GM10847 (cell line): ENCODE measurements around the gene FBLIM1.

Experiments used
- POLR2A ChIP-seq: IDR thresholded peaks from 2 replicates; pipeline ENCODE4 v1.6.1; 2011; ENCODE audit not compliant: insufficient read length; ENCODE audit errors: extremely low read depth

The FBLIM1 gene, protein sequence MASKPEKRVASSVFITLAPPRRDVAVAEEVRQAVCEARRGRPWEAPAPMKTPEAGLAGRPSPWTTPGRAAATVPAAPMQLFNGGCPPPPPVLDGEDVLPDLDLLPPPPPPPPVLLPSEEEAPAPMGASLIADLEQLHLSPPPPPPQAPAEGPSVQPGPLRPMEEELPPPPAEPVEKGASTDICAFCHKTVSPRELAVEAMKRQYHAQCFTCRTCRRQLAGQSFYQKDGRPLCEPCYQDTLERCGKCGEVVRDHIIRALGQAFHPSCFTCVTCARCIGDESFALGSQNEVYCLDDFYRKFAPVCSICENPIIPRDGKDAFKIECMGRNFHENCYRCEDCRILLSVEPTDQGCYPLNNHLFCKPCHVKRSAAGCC

DNA sequence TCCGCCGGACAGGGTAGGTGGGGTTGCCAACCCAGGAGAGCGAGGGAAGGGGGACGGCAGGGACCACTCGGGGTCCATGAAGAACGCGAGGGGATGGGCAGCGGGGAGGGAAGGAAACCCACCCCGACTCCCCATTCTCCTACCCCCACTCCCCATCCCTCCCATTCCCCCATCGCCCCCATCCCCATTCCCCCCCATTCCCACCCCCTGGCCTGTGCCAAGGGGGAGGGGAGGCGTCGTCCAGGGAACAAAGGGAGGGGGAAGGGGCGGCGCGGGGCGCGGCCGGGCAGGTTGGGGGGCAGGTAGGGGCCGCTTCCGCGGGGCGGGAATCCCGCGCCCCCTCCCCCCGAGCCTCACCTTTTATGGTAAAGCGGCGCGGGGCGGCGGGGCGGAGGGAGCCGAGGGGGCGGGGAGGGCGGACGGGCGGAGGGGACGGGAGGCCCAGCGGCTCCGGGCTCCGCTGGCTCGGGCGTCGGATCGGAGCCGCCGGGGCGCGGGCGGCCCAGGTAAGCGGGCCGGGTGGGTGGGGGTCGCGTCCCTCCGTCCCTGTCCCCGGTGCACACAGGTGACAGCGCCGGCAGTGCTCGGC lies at the start of gene FBLIM1:
Gene FBLIM1, plus strand, starts transcription at position 453 of the 589 bp plus-strand sequence. CDS start 6,189 bp downstream, outside the sequence.
- no peak for TF ChIP-seq POLR2A

DNA sequence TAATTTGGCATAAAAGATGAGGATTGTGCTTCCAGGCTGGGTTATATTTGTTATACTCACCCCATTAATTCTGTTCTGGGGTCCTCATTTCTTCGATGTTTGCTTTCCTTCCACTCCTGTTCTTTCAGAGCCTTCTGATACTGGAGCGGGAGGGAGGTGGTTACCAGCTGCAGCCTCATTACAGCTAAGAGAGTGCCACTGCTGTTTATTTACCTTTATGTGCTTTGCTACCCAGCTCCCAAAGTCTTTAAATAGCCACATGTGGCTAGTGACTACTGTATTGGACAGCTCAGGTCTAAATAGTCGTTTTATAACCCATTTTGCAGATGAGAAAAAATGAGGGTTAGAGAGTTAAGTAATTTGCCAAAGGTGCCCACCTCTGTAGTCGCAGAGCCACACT lies 49.4 kb upstream of the FBLIM1 start:
- TF ChIP-seq POLR2A: no peak

DNA sequence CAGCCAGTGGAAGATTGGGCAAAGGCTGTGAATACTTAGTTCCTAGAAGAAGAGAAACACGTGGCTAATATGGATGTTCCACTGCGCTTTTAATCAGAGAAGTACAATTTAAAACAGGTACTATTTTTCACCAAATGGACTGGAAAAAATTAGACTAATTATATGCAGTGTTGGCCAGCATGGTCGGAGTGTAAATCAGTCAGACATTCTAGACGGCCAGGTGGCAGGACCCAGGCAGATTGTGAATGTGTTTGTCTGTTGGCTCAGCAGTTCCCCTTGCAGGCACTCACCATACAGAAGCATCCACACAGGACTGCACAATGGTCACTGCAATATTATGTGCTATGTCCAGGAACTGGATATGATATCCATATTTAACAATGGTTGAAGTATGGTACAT lies 46.4 kb upstream of the FBLIM1 start:
- TF ChIP-seq POLR2A: no peak

DNA sequence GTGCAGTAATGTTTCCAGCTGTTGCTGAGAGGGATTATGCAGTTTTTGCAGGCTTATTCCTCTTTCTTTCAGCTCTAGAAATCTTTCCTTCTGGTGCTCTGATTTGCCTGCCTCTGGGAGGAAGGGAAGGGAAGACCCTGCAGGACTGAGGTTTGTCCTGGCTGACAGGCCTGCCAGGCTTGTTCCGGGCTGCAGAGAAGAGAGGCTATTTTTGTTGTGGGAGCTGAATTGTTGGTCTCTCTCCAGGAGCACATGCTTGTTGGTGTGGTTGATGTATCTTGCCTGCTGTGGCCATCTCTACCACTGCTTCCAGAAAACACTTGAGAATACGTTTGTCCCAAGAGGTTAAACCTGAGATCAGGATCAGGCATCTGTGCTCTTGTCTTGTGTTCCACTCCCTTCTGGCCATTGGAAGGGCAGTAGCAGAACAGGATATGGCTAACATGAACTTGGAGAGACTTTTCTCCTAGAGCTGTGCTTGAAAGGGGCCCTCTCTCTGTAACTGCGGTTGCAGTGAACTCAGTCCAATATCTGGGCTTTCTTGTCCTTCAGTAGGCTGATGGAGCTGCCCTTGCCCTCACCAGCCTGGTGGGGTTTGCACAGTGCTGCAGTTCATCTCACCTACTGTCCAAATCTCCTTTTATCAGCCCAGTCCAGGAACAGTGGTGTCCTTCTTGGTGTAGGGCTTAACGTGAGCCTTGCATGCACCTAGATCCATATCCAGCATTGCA lies 44.0 kb upstream of the FBLIM1 start:
- no peak for TF ChIP-seq POLR2A

DNA sequence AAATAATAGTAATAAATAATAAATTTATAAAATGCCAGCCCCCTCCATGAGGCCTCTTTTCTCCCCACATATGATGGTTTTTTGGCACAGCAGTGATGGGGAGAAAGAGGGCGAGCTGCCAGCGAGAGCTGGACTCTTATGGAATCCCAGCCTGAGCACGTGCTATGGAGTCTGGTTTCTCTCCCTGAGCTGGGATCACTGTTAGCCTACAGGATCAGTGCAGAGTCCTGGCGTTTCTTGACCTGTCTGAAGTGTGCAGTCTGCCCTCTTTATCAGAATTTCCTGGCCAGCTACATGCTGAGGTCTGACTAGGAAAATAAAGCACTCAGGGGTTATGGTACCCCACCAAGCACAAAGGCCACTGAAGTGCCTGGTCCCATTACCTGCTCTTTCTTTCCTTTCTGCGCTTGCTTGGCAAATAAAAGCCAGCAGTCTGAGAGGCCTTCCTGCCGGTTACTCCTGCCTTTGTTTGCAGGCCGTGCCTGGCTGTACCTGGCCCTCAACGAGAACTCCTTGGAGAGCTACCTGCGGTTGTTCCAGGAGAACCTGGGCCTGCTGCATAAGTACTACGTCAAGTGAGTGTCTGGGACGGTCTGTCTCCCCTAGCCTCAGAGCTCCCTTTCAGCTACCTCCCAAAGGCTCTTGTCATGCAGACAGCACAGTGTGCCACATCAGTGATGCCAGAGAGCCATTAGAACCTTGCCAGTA lies 41.0 kb upstream of the FBLIM1 start:
- TF ChIP-seq POLR2A: no peak

DNA sequence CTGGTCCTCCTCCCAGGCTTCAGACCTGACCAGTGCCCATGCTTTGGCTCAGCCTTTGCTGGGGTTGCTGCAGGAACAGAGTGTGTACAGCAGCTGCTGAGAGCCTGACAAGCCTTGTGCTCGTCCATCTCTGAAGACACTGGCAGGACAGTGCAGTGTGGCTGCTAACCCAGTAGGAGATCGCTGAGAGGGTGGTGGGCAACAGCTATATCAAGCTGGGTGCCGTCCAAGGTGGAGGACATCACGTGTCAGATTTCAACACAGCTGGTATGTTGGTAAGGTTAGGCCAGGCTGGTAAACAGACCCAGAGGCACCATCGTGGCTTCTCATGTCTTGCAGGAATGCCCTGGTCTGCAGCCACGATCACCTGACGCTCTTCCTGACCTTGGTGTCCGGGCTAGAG lies 40.4 kb upstream of the FBLIM1 start:
- TF ChIP-seq POLR2A: no peak

DNA sequence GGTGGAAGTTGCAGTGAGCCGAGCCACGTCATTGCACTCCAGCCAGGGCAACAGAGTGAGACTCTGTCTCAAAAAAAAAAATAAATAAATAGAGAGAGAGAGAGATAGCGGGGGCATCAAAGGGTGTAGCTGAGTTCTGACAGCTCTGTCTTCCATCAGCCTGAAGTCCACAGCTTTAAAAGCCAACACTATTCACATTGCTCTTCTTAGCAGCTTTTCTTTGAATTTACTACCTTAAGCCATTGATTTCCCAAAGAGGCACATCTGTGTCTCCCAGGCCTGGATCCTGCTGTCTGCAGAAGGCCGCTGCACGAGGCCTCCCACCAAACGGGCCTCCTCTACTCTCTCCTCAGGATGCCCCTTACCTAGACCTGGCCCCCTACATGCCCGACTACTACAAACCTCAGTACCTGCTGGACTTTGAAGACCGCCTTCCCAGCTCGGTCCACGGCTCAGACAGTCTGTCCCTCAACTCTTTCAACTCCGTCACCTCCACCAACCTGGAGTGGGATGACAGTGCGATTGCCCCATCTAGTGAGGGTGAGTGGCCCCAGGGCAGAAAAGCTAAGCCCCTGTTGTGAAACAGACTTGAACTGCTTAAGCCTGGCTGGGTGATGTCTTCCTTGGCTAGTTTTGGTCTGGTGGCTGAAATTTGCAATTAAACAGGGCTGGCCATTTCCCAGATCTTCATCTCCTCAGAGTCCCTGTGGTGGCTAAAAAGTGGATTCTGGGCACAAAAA lies 39.0 kb upstream of the FBLIM1 start:
- no peak for TF ChIP-seq POLR2A

DNA sequence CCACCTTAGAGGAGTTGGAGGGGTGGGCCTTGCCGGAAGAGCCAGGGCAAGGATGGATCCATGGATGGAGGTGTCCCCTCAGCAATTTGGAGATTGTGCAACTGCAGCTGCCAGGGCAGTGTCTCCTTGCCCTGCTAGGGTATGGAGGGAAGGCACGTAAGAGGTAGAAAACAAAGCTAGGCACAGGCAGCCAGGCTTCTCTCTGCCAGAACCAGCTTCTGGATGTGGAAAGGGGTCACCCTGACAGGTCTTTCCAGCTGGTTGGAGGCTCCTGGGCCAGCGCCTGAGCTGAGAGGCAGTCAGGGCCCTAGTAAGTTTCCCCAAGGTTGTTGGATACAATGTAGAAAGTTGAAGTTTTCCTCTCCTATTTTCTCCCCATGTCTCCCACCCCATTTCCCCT lies 37.7 kb upstream of the FBLIM1 start:
- TF ChIP-seq POLR2A: no peak

DNA sequence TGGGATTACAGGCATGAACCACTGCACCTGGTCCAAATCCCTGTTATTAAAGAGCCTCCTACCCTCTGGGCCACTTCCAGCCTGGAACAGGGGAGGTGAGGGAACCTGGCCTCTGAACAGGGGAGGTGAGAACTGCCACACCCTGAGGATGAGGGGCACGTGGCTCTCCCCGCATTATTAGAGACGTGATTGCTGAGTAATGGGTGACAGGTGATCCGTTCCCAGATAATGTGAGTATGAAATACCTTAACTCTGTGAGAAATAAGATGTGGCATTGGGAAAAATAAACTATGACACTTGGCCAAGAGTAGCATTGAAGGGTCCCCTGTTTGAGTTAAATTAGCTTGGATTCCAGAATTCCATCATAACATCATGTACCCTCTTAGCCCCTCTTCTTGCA lies 36.2 kb upstream of the FBLIM1 start:
- no peak for TF ChIP-seq POLR2A

DNA sequence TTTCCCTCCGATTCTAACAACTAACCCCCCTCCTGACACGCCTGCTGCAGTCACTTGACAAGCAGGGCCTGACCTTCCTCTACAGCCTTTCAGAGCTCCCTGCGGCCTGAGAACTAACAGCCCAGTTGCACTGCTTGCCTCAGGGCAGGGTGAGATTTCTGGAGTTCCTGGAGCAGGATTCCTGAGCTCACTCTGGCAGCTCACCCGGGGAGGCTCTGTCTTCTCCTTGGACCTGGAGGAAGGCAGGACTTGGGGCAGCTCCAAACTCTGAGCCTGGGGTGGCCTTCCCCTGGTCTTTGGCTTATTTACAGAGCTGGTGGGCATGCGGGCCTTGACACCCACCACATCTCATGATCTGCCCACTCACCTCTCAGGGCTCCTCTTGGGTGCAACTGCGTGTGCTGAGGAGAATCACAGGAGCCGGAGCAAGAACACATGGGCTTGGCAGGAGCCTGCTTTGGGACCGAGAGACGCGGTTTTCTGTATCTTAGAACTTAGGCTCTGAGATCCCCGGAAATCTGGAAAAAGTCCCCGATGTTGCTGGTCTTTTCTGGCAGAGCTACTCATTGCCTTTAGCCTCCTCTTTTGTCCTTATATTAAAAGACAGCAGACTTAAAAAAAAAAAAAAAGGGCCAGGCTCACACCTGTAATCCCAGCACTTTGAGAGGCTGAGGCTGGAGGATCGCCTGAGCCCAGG lies 35.6 kb upstream of the FBLIM1 start:
- TF ChIP-seq POLR2A: no peak

DNA sequence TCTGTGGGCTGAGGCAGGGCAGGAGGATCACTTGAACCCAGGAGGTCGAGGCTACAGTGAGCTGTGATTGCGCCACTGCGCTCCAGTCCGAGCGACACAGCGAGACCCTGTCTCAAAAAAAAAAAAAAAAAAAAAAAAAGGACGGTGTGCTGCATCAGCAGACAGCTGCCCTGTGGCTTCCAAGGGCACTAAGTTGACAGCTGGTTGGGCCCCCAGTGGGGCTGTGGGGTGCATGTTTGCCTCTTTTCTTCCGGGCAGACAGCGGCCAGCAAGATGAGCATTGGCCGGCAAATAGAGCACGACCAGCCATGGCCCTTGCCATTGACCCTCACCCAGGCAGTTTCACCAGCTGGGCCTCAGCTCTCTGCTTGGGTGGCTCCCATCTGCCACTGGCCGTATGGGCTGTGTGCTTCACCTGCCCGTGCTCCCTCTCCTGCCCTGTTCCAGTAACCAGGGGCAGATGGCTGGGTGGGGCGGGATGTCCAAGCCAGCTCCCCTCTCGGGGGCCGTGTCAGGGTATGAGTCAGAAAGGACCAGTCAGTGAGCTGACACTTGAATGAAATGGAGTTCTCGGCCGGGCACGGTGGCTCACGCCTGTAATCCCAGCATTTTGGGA lies 34.9 kb upstream of the FBLIM1 start:
- TF ChIP-seq POLR2A: no peak

DNA sequence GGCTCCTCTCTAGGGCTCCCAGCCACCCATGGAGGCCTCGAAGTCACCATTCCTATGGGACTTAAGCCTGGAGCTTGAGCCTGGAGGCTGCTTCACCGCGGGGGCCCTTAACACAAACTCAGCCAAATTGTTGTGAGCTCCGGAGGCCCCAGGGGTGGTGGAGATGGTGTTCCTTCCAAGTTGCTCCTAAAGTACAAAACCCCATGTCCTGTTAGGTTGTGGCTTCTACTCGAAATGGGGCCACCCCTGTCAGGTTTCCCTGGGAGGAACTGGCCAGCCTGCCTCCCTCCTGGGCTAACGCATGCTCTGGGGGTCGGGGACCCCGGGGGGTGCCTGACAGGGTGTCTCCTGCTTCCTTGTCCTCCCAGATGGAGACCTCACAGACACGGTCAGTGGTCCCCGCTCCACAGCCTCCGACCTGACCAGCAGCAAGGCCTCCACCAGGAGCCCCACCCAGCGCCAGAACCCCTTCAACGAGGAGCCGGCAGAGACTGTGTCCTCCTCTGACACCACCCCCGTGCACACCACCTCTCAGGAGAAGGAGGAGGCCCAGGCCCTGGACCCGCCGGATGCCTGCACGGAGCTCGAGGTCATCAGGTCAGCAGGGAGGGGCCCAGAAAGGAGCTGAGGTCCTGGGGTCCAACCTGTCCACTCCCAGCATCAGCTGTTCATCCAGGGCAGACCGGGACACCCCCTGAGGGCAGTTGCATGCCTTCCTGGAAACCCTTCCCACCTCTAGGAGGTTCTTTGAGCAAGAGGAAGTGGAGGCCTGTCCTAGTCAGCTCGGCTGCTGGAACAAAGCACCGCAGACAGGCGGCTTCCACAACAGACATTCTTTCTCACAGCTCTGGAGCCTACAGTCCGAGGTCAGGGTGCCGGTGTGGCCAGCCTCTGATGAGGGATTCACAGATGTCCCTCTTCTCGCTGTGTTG lies 33.4 kb upstream of the FBLIM1 start:
- TF ChIP-seq POLR2A: no peak

DNA sequence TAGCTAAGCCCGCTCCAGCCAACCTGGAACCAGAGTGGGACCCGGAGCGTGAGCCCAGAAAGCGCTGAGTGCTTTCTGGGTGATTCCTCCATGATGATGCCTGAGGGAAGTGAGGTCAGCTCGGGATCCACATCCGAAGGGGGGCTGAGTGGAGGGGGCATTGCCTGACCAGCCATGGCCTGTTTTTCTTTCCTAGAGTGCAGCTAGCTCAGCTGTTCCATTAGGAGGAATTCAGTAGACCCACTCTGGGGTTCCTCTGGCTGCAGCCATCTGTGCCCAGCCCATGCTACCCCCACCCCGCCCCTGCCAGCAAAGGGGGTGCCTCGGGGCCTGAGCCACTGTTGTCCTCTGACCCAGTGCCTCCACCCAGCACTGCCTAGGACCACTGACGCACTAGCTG lies 32.1 kb upstream of the FBLIM1 start:
- TF ChIP-seq POLR2A: no peak

DNA sequence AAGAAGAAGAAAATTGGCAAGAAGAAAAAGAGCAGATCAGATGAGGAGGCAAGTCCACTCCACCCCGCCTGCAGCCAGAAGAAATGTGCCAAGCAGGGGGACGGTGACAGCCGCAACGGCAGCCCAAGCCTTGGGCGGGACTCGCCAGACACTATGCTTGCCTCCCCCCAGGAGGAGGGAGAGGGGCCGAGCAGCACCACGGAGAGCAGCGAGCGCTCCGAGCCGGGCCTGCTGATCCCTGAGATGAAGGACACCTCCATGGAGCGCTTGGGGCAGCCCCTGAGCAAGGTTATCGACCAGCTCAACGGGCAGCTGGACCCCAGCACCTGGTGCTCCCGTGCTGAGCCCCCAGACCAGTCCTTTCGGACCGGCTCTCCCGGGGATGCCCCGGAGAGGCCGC lies 31.6 kb upstream of the FBLIM1 start:
- no peak for TF ChIP-seq POLR2A
